Stimulated activated CD8-positive, alpha-beta memory T cell treated with anti-CD3 and anti-CD28 coated beads, Interleukin-7, amount 100 ng/mL, for 1 hour (primary cell): ENCODE data around the gene MEMO1.
"Not testable (repeated sequence)": the region's sequence is repeated elsewhere in the genome, so short reads cannot be mapped to it uniquely, and the experiment has no call there.

Experiments
- DNase-seq, 2 donors: peaks; one replicate each; pipeline ENCODE4 v3.0.0-alpha.2; 2020; ENCODE audit warnings: low read depth in 2 of 2

The MEMO1 gene

GRCh38 chr2:32010670-32011484 lies at the start of gene MEMO1:
TSS of gene MEMO1 (minus strand) at chr2:32011008. CDS start at chr2:32010247, 761 bp downstream.
- peak; percentile 70 to 73 for DNase-seq

GRCh38 chr2:32060266-32060665 lies 49.5 kb upstream of the MEMO1 start:
- DNase-seq: no peak

- DNase-seq: no peak
Observed at GRCh38 chr2:32058130-32058529, 47.3 kb upstream of the MEMO1 start.

DNA sequence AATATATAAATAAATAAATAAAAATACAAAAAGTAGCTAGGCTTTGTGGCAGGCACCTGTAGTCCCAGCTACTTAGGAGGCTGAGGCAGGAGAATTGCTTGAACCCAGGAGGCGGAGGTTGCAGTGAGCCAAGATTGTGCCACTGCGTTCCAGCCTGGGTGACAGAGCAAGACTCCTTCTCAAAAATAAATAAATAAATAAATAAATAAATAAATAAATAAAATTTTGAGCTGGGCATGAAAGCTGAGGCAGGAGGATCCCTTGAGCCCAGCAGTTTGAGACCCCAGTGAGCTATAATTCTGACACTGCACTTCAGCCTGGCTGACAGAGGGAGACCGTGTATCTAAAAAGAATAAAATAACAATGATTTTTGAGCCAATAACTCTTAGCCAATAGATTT lies 43.8 kb upstream of the MEMO1 start:
- DNase-seq: not testable (repeated sequence)

DNA sequence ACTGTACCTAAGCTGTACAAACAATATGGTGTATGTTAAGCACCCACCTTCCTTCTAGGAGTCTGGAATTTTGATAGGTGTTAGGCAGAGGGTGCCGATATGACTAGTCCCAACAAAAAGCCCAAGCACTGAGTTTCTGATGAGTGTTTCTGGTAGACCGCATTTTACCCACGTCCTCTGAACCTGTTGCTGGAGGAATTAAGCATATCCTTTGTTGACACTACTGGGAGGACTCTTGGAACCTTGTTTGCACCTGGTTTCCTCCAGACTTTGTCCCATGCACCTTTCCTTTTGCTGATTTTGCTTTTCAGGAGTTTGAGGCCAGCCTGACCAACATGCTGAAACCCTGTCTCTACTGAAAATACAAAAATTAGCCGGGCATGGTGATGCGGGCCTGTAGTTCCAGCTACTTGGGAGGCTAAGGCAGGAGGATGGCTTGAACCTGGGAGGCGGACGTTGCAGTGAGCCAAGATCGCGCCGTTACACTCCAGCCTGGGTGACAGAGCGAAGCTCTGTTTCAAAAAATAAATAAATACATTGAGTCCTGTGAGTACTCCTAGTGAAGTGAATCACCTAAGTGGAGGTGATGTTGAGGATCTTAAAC lies 41.1 kb upstream of the MEMO1 start:
- no peak for DNase-seq

DNA sequence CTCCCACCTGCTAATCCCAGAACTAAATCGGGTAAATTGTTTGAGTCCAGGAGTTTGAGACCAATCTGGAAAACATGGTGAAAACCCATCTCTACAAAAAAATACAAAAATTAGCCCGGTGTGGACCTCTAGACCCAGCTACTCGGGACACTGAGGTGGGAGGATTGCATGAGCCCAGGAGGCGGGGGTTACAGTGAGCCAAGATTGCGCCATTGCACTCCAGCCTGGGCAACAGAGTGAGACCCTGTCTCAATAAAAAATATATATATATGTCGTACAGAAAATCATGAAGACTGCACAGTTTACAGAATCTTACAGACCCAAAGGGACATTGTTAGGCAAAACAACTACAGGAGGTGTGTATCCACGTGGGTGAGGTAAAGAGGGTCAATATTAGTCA lies 32.8 kb upstream of the MEMO1 start:
- no peak for DNase-seq

GRCh38 chr2:32039447-32040219 lies 28.8 kb upstream of the MEMO1 start, which contains the start of gene DPY30:
TSS of gene DPY30 (minus strand) at chr2:32039805. CDS start at chr2:32039456, 349 bp downstream.
- peak; percentile 75 to 77 for DNase-seq

DNA sequence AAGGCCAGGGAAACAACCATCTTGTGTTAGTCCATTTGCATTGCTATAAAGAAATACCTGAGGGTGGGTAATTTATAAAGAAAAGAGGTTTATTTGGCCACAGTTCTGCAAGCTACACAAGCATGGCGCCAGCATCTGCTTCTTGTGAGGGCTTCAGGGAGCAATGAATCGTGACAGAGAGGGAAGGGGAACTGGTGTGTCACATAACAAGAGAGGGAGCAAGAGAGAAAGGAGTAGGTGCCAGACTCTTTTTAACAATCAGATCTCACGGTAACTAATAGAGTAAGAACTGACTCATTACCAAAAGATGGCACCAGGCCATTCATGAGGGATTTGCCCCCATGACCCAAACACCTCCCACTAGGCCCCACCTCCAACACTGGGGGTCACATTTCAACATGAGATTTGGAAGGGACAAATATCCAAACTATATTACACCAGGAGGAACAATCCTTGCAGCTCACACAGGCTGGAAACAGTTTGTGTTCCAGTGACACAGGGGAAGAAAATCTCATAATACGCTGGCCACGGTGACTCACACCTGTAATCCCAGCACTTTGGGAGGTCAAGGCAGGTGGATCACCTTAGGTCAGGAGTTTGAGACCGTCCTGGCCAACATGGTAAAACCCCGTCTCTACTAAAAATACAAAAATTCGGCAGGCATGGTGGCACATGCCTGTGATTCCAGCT lies 23.5 kb upstream of the MEMO1 start:
- DNase-seq: not testable (repeated sequence)

DNA sequence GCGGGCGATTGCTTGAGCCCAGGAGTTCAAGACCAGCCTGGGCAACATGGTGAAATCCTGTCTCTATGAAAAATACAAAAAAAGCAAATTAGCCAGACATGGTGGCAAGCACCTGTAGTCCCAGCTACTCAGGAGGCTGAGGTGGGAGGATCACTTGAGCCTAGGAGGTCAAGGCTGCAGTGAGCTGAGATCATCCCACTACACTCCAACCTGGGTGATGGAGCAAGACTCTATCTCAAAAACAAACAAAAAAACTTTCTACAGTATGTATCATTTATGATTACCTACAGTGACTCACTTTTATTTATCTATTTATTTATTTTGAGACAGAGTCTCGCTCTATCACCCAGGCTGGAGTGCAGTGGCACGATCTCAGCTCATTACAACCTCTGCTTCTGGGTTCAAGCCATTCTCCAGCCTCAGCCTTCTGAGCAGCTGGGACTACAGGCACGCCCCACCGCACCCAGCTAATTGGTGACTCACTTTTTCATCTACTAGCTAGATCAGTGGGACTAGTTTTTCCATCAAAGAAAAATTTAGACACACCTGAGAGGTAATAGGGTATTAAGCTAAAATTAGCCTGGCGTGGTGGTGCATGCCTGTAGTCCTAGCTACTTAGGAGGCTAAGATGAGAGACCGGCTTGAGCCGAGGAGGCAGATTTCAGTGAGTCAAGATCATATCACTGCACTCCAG lies 8.1 kb upstream of the MEMO1 start:
- not testable (repeated sequence) for DNase-seq

DNA sequence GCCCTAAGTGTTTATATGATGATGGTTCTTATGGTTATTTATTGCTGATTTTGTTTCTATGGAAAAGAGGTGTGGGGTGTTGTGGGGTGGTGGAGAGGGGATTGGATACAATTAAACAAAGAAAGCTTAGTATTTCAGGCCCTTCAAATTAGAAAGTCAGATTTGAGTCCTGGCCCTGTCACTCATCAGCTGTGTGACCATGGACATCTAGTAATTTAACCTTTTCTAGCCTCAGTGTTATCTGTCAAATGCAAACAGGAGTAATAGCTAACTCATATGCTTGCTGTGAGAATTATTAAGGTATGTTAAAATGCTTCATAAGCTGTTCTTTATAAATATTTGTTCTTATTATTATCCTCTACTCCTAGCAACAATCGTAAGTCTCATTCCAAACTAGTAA lies 2.1 kb upstream of the MEMO1 start:
- no peak for DNase-seq

- no peak for DNase-seq
Observed at GRCh38 chr2:32011485-32011960, 715 bp upstream of the MEMO1 start.

- peak; percentile 22 to 41 for DNase-seq
Observed at GRCh38 chr2:32010280-32010669, 533 bp downstream of the MEMO1 start.

DNA sequence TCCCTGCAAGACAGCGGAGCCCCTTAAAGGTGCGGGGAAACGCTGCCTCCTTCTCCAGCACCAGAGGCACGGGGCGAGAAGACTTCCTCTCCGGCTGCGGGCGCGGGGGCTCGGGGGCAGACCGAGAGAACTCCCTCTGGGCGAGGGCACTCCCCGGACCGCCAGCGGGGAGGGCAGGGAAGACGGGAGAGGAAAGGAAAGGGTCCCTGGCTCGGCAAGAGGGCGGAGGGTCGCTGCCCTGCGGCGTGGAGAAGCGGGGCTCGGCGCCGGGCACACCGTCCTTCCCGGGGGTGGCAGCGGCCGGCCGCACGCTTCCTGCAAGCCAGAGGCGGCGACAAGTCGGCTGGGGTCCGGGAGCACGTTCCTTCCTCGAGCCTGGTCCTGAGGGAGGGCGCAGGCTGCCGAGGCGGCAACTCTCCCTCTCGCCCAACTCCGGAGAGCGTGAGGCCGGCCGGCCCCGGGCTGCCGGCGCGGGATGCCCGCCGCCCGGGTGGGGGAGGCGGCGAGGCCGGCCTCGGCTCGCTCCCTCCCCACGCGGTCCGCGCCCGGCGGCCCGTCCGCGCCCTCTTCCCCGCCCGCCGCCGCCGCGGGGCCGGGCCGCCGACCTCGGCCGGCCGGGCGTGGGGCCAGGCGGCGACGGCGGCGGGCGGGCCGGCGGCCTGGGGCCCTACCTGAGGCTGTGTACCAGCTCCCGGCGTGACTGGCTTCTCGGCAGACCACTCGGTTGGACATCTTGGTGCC lies 1.1 kb downstream of the MEMO1 start:
- DNase-seq: peak in 1 of 2 donors; percentile 14

DNA sequence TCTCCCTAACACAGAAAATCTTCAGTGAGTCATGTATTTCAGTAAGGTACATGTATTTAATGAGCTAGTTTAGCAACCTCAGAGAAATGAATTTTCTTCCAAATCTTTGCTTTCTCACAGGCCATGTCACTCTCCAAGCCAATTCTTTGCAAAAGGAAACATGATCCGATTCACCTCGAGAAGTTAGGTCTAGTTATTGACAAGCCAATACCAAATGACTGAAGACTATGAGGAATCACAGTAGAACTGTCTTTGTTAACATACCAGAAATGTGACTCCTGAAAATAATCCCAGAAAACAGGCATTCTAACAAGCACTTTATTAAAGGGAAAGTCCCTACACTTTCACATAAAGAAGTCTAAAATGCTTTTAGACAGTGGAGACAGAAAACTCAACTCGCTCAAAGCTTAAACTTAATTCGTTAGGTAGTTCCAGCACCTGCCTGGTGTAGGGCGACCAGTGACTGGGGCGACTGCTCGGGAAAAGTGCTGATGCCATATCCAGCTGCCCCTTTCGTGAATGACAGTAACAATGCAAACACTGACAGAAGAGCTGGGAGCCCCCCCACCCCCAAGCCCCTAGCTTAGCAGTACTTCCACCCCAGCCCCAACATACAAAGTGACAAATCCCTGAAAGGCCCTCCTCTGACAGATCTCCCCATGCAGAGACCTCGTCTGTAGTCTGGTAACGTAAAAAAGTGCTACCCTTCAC lies 1.8 kb downstream of the MEMO1 start:
- DNase-seq: no peak

DNA sequence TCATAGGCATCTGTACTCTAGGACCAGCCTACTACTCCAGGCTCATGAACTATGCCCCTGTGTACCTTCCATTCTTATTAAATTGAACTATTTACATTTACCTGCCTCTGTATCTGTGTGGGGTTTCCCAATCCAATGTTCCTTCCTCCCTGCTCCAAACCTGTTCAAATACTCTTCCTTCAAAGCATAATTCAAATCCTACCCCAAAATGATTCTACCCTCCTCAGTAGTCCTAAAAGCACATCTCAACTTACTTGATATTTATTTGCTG lies 3.8 kb downstream of the MEMO1 start:
- no peak for DNase-seq

DNA sequence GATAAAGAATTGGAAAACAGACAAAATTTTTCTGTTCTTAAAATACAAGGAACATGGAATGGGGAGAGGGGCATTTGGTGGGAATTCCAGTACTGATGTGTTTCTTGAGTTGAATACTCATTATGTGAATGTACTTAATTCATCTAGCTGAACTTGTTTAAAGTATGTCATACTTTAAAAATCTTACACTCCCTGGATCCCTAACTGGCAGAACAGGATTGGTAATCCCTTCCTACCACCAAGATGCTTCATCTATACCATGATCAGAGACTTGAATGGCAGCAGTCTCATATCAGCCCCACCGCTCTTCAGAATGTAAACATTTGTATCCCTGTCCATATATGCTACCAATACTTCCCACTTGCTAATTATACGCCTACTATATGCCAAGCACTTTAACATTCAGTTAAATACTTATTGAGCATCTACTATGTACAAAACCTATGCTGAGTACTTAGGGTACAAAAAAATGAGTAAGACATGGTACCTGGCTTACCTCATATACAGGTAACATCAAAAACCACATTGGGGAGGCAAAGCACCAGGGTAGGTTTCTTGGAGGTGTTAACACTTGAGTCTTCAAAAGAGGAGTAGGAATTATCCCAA lies 5.3 kb downstream of the MEMO1 start:
- DNase-seq: no peak

- no peak for DNase-seq
Observed at GRCh38 chr2:32003791-32004190, 7.0 kb downstream of the MEMO1 start.

GRCh38 chr2:32002406-32002805 lies 8.4 kb downstream of the MEMO1 start:
- no peak for DNase-seq

GRCh38 chr2:31999438-31999837 lies 11.4 kb downstream of the MEMO1 start:
- no peak for DNase-seq
